Activated T-helper 1 cell treated with anti-CD3 and anti-CD28 coated beads, Interleukin-12 subunit alpha, Interleukin-12 subunit beta, Interleukin-2, Interleukin-4 antibody, amounts not matched to agents 30 ng/mL and 10 ng/mL and 1 ng/mL, durations not matched to agents 14 hours and 24 hours and 36 hours (primary cell): ENCODE measurements around the gene CTTNBP2. TPM values are rescaled to one million over a fixed set of nuclear protein-coding genes. Genes with fewer than 3 reads are reported as not detected.

Source experiments
- DNase-seq: peaks from one replicate; pipeline ENCODE4 v3.0.0; 2021; ENCODE audit warnings: low spot score
- H3K27ac Mint-ChIP-seq: one replicate; pipeline ENCODE4 v1.8.0; 2021; ENCODE audit warnings: mild to moderate bottlenecking, mixed read lengths
- H3K27me3 Mint-ChIP-seq: one replicate; pipeline ENCODE4 v1.8.0; 2022; ENCODE audit warnings: mild to moderate bottlenecking, moderate library complexity, mixed read lengths; ENCODE audit not compliant: insufficient read depth
- H3K36me3 Mint-ChIP-seq: one replicate; pipeline ENCODE4 v1.8.0; 2021; ENCODE audit warnings: low read depth, mixed read lengths
- H3K4me1 Mint-ChIP-seq: one replicate; pipeline ENCODE4 v1.8.0; 2021; ENCODE audit warnings: low read depth, mixed read lengths
- H3K4me3 Mint-ChIP-seq: one replicate; pipeline ENCODE4 v1.8.0; 2021; ENCODE audit warnings: mild to moderate bottlenecking, moderate library complexity, mixed read lengths
- H3K9me3 Mint-ChIP-seq: one replicate; pipeline ENCODE4 v1.8.0; 2021; ENCODE audit warnings: mixed read lengths
- intact Hi-C: fragments of 100-400 bp; cut with micrococcal nuclease; formaldehyde crosslinking; loops from one replicate; pipeline ENCODE4 v1.15.1; 2024
- total RNA-seq: library from RNA; stranded (reverse); gene quantifications from 2 replicates; pipeline ENCODE4 v1.2.3, GENCODE V29; 2022

The CTTNBP2 gene
- total RNA-seq, 1 donor from 2014 or later, result not detected

- intact Hi-C loops, result no loop called here
- H3K4me1 Mint-ChIP-seq, result no peaks in the 10 kb centered on the region
- H3K9me3 Mint-ChIP-seq, result no peaks in the 10 kb centered on the region
- H3K36me3 Mint-ChIP-seq, result no peaks in the 10 kb centered on the region
- H3K27ac Mint-ChIP-seq, result no peak overlapping the region
- H3K27me3 Mint-ChIP-seq, result no peaks in the 10 kb centered on the region
- no peak for DNase-seq
- no peak overlapping the region for H3K4me3 Mint-ChIP-seq
Observed at GRCh38 chr7:117759950-117760640, 113.1 kb downstream of the CTTNBP2 start.

- no peak for DNase-seq
- intact Hi-C loops, result no loop called here
Observed at GRCh38 chr7:117757440-117757839, 115.8 kb downstream of the CTTNBP2 start.

DNA sequence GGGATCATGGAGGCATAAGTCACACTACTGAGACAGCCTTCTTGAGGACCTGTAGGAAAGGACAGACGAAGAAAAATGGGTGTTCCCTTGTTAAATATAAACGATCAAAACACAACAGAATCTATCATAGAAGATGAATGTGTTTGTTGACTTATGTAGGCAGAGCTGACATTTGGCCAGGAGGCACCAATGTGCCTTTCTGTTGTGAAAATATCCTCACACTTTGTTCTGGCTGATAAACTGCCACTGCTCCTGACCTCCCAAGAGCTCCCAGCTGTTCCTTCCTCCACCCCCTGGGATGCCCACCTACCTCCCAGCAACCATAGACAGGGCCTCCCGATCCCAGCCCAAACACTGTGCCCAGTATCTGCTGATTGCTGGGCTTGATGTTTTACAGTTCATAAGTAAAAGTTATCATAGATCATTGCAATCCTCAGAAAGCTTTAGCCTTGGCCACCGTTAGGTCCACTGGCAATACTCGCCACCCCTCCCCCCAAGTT, 116.6 kb downstream of the CTTNBP2 start:
- Mint-ChIP-seq H3K9me3 (no peaks in the 10 kb centered on the region), H3K27ac (no peak overlapping the region), H3K4me1 (no peaks in the 10 kb centered on the region), H3K36me3 (no peaks in the 10 kb centered on the region), H3K4me3 (no peak overlapping the region), H3K27me3 (no peaks in the 10 kb centered on the region)
- DNase-seq, result no peak
- intact Hi-C loops, result no loop called here

More at GRCh38 chr7:117757440-117757839, 115.8 kb downstream of the CTTNBP2 start:
- no peaks in the 10 kb centered on the region for H3K27me3 Mint-ChIP-seq
- H3K4me3 Mint-ChIP-seq, result no peak overlapping the region
- no peak overlapping the region for H3K27ac Mint-ChIP-seq
- H3K9me3 Mint-ChIP-seq, result no peaks in the 10 kb centered on the region
- H3K36me3 Mint-ChIP-seq, result no peaks in the 10 kb centered on the region
- no peaks in the 10 kb centered on the region for H3K4me1 Mint-ChIP-seq

DNA sequence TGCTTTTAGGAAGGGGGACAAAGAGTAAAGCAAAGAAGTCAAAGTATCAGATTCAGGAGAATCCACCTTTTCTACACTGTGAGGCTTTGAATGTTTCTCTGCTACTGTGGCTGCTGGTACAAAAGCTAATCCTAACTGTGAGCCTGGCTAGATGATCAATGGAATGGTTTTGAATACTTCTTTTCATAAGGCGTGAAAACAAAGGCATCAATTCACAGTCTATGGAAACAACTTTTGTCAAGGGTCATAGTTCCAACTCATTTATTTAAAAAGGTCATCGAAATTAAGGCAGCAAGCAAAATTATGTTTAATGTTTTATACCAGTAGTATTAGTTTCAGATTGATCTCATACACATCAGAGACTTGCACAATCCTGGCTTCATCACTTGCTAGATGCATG, 118.1 kb downstream of the CTTNBP2 start:
- Mint-ChIP-seq H3K27me3 (no peaks in the 10 kb centered on the region), H3K4me1 (no peaks in the 10 kb centered on the region), H3K36me3 (no peaks in the 10 kb centered on the region), H3K4me3 (no peak overlapping the region), H3K27ac (no peak overlapping the region), H3K9me3 (no peaks in the 10 kb centered on the region)
- no peak for DNase-seq
- intact Hi-C loops, result no loop called here

DNA sequence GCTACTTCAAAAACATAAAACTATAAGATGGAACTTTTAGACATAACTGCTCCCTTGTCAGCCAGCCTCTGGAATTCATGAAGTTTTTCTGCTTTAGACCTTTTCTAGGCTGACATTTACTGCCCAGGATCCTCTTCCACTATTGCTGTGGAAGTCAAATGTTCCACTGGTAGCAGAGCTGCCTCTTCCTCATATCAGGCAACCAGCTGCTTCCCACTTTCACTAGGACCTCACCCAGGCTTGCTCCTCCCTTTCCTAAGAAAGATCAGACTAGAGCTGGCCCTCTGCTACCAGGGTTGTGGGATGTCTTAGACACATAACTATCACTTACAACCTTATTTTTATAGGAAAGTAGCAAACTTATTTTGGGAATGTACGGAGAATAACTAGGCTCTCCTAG, 121.5 kb downstream of the CTTNBP2 start:
- Mint-ChIP-seq H3K27me3 (no peaks in the 10 kb centered on the region), H3K27ac (no peak overlapping the region), H3K9me3 (no peaks in the 10 kb centered on the region), H3K4me3 (no peak overlapping the region), H3K4me1 (no peaks in the 10 kb centered on the region), H3K36me3 (no peaks in the 10 kb centered on the region)
- intact Hi-C loops, result loop anchor here (1.0 kb wide), 1 partner anchor 354 kb away; no protein-coding TSS in a partner anchor
- DNase-seq, result no peak

GRCh38 chr7:117750612-117751563, 122.4 kb downstream of the CTTNBP2 start:
- H3K9me3 Mint-ChIP-seq, result no peaks in the 10 kb centered on the region
- no peaks in the 10 kb centered on the region for H3K36me3 Mint-ChIP-seq
- H3K4me3 Mint-ChIP-seq, result no peak overlapping the region
- DNase-seq, result no peak
- no peaks in the 10 kb centered on the region for H3K27me3 Mint-ChIP-seq
- intact Hi-C loops, result loop anchor here (1.0 kb wide), 2 partner anchors 354 to 402 kb away; no protein-coding TSS in a partner anchor
- no peaks in the 10 kb centered on the region for H3K4me1 Mint-ChIP-seq
- no peak overlapping the region for H3K27ac Mint-ChIP-seq

DNA sequence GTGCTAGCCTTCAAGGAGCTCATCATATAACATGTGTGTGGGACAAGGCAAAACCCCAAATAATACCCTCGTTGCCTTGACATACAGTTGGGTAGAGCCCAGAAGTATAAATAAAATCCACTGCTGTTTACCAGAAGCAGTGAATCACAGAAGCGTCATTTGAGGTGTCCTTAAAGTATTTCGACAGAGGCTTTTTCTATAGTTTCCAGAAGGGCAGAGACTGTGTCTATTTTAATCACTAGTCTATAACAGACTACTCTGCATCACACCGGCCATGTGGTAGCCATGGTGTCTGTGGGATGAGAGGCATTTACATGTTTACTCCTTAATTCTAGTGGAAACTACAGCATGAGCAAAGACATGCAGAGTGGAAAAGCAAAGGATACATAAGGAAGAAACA, 131.3 kb downstream of the CTTNBP2 start:
- Mint-ChIP-seq H3K27ac (no peak overlapping the region), H3K9me3 (no peaks in the 10 kb centered on the region), H3K27me3 (no peaks in the 10 kb centered on the region), H3K4me3 (no peak overlapping the region), H3K4me1 (no peaks in the 10 kb centered on the region), H3K36me3 (no peaks in the 10 kb centered on the region)
- DNase-seq, result no peak
- intact Hi-C loops, result no loop called here

DNA sequence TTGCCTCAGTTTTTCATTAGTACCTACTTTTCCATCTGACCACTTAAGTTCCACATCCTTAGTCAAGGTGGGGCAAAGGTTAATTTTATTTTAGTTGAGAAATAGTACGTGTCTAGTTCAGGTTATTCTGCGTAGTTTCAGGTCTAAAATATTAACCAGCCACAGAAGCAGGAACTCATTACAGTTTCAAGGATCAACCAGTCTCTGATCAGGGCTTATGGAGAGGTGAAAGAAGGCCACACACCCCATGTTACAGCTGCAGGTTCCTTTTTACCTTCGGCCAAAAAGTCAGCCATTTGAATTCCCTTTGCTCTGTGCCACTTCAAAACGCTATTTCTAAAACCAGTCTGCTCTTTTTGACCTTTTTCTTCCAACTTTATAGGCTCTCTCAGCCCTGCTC, 134.2 kb downstream of the CTTNBP2 start:
- no peaks in the 10 kb centered on the region for H3K4me1 Mint-ChIP-seq
- DNase-seq, result no peak
- H3K36me3 Mint-ChIP-seq, result no peaks in the 10 kb centered on the region
- intact Hi-C loops, result no loop called here
- no peak overlapping the region for H3K4me3 Mint-ChIP-seq
- no peak overlapping the region for H3K27ac Mint-ChIP-seq
- H3K27me3 Mint-ChIP-seq, result no peaks in the 10 kb centered on the region
- H3K9me3 Mint-ChIP-seq, result no peaks in the 10 kb centered on the region

GRCh38 chr7:117737926-117738325, 135.3 kb downstream of the CTTNBP2 start:
- no peaks in the 10 kb centered on the region for H3K4me1 Mint-ChIP-seq
- H3K27ac Mint-ChIP-seq, result no peak overlapping the region
- H3K9me3 Mint-ChIP-seq, result no peaks in the 10 kb centered on the region
- intact Hi-C loops, result no loop called here
- no peaks in the 10 kb centered on the region for H3K27me3 Mint-ChIP-seq
- no peak for DNase-seq
- H3K36me3 Mint-ChIP-seq, result no peaks in the 10 kb centered on the region
- no peak overlapping the region for H3K4me3 Mint-ChIP-seq

DNA sequence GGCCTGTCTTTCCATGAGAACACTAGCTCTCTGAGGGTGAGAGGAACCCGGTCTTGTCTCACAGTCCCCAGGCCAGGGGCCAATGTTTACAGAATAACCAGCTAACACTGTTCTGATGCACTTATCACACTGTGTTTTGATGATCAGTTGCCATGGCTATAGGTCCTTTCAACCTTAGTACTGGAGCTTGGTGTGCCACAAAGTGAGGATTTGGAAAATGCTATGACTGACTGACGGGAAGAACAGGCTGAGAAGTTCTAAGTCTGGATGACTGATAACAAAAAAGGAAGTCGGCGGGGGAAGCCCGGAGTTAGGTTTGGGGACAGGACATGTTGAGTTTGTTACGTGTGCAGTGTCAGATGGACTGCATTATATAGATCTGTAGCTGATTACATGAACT, 141.8 kb downstream of the CTTNBP2 start:
- intact Hi-C loops, result no loop called here
- no peak overlapping the region for H3K4me3 Mint-ChIP-seq
- H3K4me1 Mint-ChIP-seq, result peaks cover 6% of the 10 kb centered on the region
- peaks cover 2% of the 10 kb centered on the region for H3K27me3 Mint-ChIP-seq
- H3K36me3 Mint-ChIP-seq, result no peaks in the 10 kb centered on the region
- DNase-seq, result peak; percentile 4
- H3K9me3 Mint-ChIP-seq, result no peaks in the 10 kb centered on the region
- H3K27ac Mint-ChIP-seq, result no peak overlapping the region

DNA sequence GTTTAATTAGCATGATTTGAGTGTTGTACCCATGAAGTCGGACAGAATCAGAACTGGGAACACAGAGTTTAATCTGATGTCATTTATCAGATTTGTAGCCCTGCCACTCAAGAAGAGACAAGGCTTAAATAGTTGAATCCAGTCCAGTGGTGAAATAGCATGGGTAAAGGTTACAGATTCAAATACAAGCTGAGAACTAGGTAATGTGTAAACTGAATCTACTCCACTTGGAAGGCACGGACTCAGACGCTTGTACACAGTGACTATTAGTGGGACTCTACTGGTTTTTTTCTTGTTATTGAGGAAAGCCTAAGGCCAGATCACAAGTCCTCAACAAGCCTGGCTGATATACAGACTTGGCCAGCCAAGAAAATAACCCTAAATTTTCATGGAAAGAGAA, 142.9 kb downstream of the CTTNBP2 start:
- intact Hi-C loops, result no loop called here
- no peak overlapping the region for H3K4me3 Mint-ChIP-seq
- no peak overlapping the region for H3K27ac Mint-ChIP-seq
- no peaks in the 10 kb centered on the region for H3K9me3 Mint-ChIP-seq
- no peaks in the 10 kb centered on the region for H3K36me3 Mint-ChIP-seq
- no peak for DNase-seq
- peaks cover 2% of the 10 kb centered on the region for H3K27me3 Mint-ChIP-seq
- H3K4me1 Mint-ChIP-seq, result peaks cover 6% of the 10 kb centered on the region

DNA sequence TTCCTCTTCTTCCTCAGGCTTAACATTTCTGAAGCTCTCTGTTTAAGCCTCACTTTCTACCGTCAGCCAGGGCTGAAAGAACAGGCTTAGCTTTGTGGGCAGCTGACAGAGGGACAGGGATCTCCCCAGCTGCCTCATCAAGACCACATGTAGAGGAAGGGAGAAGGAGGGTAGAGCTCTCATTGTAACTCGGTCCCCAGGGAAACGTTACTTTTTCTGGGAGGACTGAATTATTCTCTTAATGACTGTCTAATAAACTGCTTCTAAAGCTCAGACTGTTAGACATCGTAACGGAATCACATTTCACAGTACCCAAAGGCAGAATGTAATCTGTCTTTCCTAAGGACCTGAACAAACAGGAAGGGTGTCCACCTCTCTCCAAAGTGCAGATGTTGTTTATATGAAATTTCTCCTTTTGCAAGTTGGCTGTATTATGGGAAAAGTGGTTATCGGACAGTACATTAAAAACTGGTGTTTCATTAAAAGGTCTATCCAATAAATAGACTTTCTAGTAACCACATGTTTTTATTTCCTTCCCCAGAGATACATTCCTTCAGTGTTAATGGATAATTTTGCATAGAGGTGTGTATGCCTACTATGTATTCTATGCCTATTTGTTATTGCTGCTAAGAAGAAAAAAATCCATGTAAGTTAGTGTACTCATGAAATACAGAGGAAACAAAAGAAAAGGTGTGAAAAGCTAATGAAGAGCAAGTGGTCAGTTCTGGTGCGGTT, 144.2 kb downstream of the CTTNBP2 start:
- no peaks in the 10 kb centered on the region for H3K9me3 Mint-ChIP-seq
- intact Hi-C loops, result no loop called here
- H3K4me3 Mint-ChIP-seq, result no peak overlapping the region
- H3K27ac Mint-ChIP-seq, result no peak overlapping the region
- DNase-seq, result no peak
- peaks cover 6% of the 10 kb centered on the region for H3K4me1 Mint-ChIP-seq
- H3K27me3 Mint-ChIP-seq, result peaks cover 2% of the 10 kb centered on the region
- no peaks in the 10 kb centered on the region for H3K36me3 Mint-ChIP-seq
